ENCODE results near the gene TGFB1. TPM values are rescaled to one million over a fixed set of nuclear protein-coding genes. Genes with fewer than 3 reads are reported as not detected.

The TGFB1 gene
- total and polyA plus RNA-seq, 9 of the 15 experiments (the other 6 are each of a cell fraction or from before 2014, with no cell fraction given), result 0.24 to 159 (median 17.2) TPM

DNA sequence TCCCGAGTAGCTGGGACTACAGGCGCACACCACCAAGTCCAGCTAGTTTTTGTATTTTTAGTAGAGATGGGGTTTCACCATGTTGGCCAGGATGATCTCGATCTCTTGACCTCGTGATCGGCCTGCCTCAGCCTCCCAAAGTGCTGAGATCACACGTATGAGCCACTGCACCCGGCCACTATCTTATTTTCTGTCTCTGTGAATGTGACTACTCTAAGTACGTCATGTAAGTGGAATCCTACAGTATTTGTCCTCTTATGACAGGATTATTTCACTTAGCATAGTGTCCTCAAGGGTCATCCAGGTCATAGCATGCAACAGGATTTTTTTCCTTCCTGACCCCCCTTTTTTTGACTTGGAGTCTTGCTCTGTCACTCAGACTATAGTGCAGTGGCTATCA lies 17.8 kb upstream of the TGFB1 start:
- 88% methylated on average over 8 of the region's 8 CpGs for WGBS (ENCODE audit: insufficient coverage, low coverage, missing lambda C conversion rate)
- no peak for TF ChIP-seq STAT5B (CRISPR knock-in tag; IDR thresholded peaks at IDR 0.05)
- TF ChIP-seq NR2C1 (IDR thresholded peaks at IDR 0.05), result no peak
- no peak for TF ChIP-seq NR2C1 (tag; IDR thresholded peaks at IDR 0.05)
- TF ChIP-seq, protein P1, sequence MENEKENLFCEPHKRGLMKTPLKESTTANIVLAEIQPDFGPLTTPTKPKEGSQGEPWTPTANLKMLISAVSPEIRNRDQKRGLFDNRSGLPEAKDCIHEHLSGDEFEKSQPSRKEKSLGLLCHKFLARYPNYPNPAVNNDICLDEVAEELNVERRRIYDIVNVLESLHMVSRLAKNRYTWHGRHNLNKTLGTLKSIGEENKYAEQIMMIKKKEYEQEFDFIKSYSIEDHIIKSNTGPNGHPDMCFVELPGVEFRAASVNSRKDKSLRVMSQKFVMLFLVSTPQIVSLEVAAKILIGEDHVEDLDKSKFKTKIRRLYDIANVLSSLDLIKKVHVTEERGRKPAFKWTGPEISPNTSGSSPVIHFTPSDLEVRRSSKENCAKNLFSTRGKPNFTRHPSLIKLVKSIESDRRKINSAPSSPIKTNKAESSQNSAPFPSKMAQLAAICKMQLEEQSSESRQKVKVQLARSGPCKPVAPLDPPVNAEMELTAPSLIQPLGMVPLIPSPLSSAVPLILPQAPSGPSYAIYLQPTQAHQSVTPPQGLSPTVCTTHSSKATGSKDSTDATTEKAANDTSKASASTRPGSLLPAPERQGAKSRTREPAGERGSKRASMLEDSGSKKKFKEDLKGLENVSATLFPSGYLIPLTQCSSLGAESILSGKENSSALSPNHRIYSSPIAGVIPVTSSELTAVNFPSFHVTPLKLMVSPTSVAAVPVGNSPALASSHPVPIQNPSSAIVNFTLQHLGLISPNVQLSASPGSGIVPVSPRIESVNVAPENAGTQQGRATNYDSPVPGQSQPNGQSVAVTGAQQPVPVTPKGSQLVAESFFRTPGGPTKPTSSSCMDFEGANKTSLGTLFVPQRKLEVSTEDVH (IDR thresholded peaks at IDR 0.05; ENCODE audit: low read depth, partially characterized antibody), result no peak
- no peak for TF ChIP-seq GATAD2A (IDR thresholded peaks at IDR 0.05)
- TF ChIP-seq FOXJ2 (tag; IDR thresholded peaks at IDR 0.05), result no peak
- no peak for TF ChIP-seq CHD4 (IDR thresholded peaks at IDR 0.05; ENCODE audit: insufficient read depth, insufficient replicate concordance, low read depth, low read length, poor library complexity, severe bottlenecking)
- TF ChIP-seq HEY1 (CRISPR knock-in tag; IDR thresholded peaks at IDR 0.05; ENCODE audit: borderline replicate concordance), result no peak
- TF ChIP-seq NFXL1 (CRISPR knock-in tag; IDR thresholded peaks at IDR 0.05), result no peak
- TF ChIP-seq TEAD1 (CRISPR knock-in tag; IDR thresholded peaks at IDR 0.05), result no peak
- no peak for TF ChIP-seq NFIX (CRISPR knock-in tag; IDR thresholded peaks at IDR 0.05; ENCODE audit: low read depth)
- TF ChIP-seq EGR1 (conservative IDR thresholded peaks at IDR 0.05), result no peak
- TF ChIP-seq, protein P2, sequence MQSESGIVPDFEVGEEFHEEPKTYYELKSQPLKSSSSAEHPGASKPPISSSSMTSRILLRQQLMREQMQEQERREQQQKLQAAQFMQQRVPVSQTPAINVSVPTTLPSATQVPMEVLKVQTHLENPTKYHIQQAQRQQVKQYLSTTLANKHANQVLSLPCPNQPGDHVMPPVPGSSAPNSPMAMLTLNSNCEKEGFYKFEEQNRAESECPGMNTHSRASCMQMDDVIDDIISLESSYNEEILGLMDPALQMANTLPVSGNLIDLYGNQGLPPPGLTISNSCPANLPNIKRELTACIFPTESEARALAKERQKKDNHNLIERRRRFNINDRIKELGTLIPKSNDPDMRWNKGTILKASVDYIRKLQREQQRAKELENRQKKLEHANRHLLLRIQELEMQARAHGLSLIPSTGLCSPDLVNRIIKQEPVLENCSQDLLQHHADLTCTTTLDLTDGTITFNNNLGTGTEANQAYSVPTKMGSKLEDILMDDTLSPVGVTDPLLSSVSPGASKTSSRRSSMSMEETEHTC (IDR thresholded peaks at IDR 0.05), result no peak
- no peak for TF ChIP-seq ETV1 (tag; conservative IDR thresholded peaks at IDR 0.05; ENCODE audit: low read depth)
- TF ChIP-seq TAL1 (IDR thresholded peaks at IDR 0.05), result no peak
- no peak for TF ChIP-seq MAFF (IDR thresholded peaks at IDR 0.05; ENCODE audit: low read length)
- no peak for TF ChIP-seq BCOR (IDR thresholded peaks at IDR 0.05)
- TF ChIP-seq, protein P3, sequence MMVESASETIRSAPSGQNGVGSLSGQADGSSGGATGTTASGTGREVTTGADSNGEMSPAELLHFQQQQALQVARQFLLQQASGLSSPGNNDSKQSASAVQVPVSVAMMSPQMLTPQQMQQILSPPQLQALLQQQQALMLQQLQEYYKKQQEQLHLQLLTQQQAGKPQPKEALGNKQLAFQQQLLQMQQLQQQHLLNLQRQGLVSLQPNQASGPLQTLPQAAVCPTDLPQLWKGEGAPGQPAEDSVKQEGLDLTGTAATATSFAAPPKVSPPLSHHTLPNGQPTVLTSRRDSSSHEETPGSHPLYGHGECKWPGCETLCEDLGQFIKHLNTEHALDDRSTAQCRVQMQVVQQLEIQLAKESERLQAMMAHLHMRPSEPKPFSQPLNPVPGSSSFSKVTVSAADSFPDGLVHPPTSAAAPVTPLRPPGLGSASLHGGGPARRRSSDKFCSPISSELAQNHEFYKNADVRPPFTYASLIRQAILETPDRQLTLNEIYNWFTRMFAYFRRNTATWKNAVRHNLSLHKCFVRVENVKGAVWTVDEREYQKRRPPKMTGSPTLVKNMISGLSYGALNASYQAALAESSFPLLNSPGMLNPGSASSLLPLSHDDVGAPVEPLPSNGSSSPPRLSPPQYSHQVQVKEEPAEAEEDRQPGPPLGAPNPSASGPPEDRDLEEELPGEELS (CRISPR knock-in tag; IDR thresholded peaks at IDR 0.05; ENCODE audit: borderline replicate concordance), result no peak

More for the DNA sequence above, 17.8 kb upstream of the TGFB1 start:
- Histone ChIP-seq H3K9me1 (ENCODE audit: control insufficient read depth, insufficient read depth, low read length) (no peaks in the 10 kb centered on the region), H3K4me1 (replicated peaks in 1 of 2; ENCODE audit: control insufficient read depth in 2 of 2, insufficient read depth in 2 of 2, low read length in 2 of 2) (peaks cover 18 to 41% of the 10 kb centered on the region in 2 experiments), H3K9me3 (replicated peaks; ENCODE audit: control insufficient read depth, insufficient read depth, low read depth, low read length) (no peaks in the 10 kb centered on the region), H3K4me3 (no peak overlapping the region), H2AFZ (ENCODE audit: low read depth, low read length) (no peak overlapping the region), H3K27ac (ENCODE audit: extremely low read depth, low read depth, low read length) (no peak overlapping the region), H4K20me1 (replicated peaks; ENCODE audit: control insufficient read depth, insufficient read depth, low read length) (no peaks in the 10 kb centered on the region), H3K79me2 (ENCODE audit: control insufficient read depth, insufficient read depth, low read length) (peaks cover 24% of the 10 kb centered on the region), H3K27me3 (ENCODE audit: control insufficient read depth in 2 of 2, insufficient read depth in 2 of 2, low read length in 2 of 2) (no peaks in the 10 kb centered on the region), H3K4me2 (ENCODE audit: insufficient read depth, low read length) (no peak overlapping the region), H3K9ac (ENCODE audit: insufficient read depth in 1 of 2, low read depth in 2 of 2, low read length in 2 of 2) (no peak overlapping the region), H3K36me3 (ENCODE audit: control insufficient read depth, insufficient read depth, low read length) (no peaks in the 10 kb centered on the region)
- FAIRE-seq (no peak), ATAC-seq (no peak), DNase-seq (ENCODE audit: extremely low read depth in 1 of 4, low spot score in 3 of 4) (no peak)
- ChIA-PET CTCF (ENCODE audit: low intra/inter-chr PET ratio) (no interaction called here), POLR2A (no interaction called here)
- in situ Hi-C loops (cut with MboI) (no loop called here), intact Hi-C loops (cut with micrococcal nuclease) (no loop called here)
- no TSS peak for BruUV-seq (replicated peaks)
